H1 (cell line): ENCODE measurements around the gene KCNB1. TPM values are rescaled to one million over a fixed set of nuclear protein-coding genes. Genes with fewer than 3 reads are reported as not detected.
A peak's percentile ranks its signal among the peaks of the same experiment; 100 is the strongest.

Experiments
- CTCF ChIA-PET: fragments of 300-600 bp; sonication (Branson Sonifier 250); formaldehyde crosslinking; loops from one replicate; lab custom pipeline; 2021; ENCODE audit not compliant: partially characterized antibody; lab: Charles Lee
- POLR2A ChIA-PET: fragments of 300-600 bp; sonication (Branson Sonifier 250); formaldehyde crosslinking; loops from one replicate; lab custom pipeline; 2021; ENCODE audit warnings: inconsistent platforms; ENCODE audit not compliant: partially characterized antibody; lab: Charles Lee
- DNase-seq, 2 experiments: peaks; one replicate each; pipeline versions ENCODE4 v3.0.0 to v3.0.0-alpha.2; 2010 to 2022; ENCODE audit warnings: low spot score in 2 of 2, low read depth in 1 of 2, mixed read lengths in 1 of 2
- FAIRE-seq: peaks from 2 replicates; lab custom pipeline; 2011; peaks lifted over from hg19 to GRCh38; lab: Jason Lieb, UNC
- H2AFZ ChIP-seq: 2 replicates; pipeline ENCODE4 v1.8.1; 2012; ENCODE audit warnings: low read length, inconsistent platforms
- H2AK5ac ChIP-seq: 2 replicates; pipeline ENCODE4 v1.6.1; 2013; ENCODE audit warnings: low read depth, low read length
- H2BK120ac ChIP-seq: replicated peaks from 2 replicates; pipeline ENCODE3; 2013; ENCODE audit warnings: low read depth, low read length, inconsistent platforms
- H2BK12ac ChIP-seq: 2 replicates; pipeline ENCODE4 v1.6.1; 2013; ENCODE audit warnings: low read depth, low read length
- H2BK15ac ChIP-seq: 2 replicates; pipeline ENCODE4 v1.6.1; 2013; ENCODE audit warnings: low read length
- H2BK20ac ChIP-seq: 2 replicates; pipeline ENCODE4 v1.6.1; 2013; ENCODE audit warnings: low read length
- H2BK5ac ChIP-seq: 2 replicates; pipeline ENCODE4 v1.6.1; 2013; ENCODE audit warnings: low read depth, low read length
- H3K14ac ChIP-seq: 2 replicates; pipeline ENCODE4 v1.6.1; 2013; ENCODE audit warnings: inconsistent platforms; ENCODE audit not compliant: insufficient read length
- H3K18ac ChIP-seq: 2 replicates; pipeline ENCODE4 v1.6.1; 2013; ENCODE audit warnings: low read length; ENCODE audit errors: extremely low read depth
- H3K23ac ChIP-seq: 2 replicates; pipeline ENCODE4 v1.6.1; 2013; ENCODE audit warnings: inconsistent platforms; ENCODE audit not compliant: insufficient read length
- H3K23me2 ChIP-seq: 2 replicates; pipeline ENCODE4 v1.6.1; 2013; ENCODE audit warnings: low read depth, low read length
- H3K27ac ChIP-seq: 2 replicates; pipeline ENCODE4 v1.6.1; 2011; ENCODE audit warnings: low read depth, low read length, inconsistent platforms
- H3K27me3 ChIP-seq, 4 experiments: replicated peaks in 1 of 4; 1 replicate in 1 of 4; 2 replicates in 3 of 4; pipeline versions ENCODE4 v1.6.1 to v1.8.1; 2011 to 2013; ENCODE audit warnings: low read length in 3 of 4, mild to moderate bottlenecking in 3 of 4, inconsistent platforms in 2 of 4, mixed read lengths in 2 of 4, moderate library complexity in 1 of 4; ENCODE audit not compliant: control insufficient read depth in 3 of 4, insufficient read depth in 3 of 4; ENCODE audit errors: extremely low read depth in 1 of 4
- H3K36me3 ChIP-seq, 4 experiments: 2 replicates each; pipeline versions ENCODE4 v1.6.1 to v1.8.1; 2011 to 2013; ENCODE audit warnings: mild to moderate bottlenecking in 4 of 4, low read length in 3 of 4, moderate library complexity in 2 of 4, control low read depth in 1 of 4, inconsistent platforms in 1 of 4; ENCODE audit not compliant: insufficient read depth in 4 of 4, control insufficient read depth in 2 of 4
- H3K4ac ChIP-seq: replicated peaks from 2 replicates; pipeline ENCODE3; 2013; ENCODE audit warnings: low read length, low read depth, mixed read lengths, inconsistent platforms; ENCODE audit not compliant: insufficient read length
- H3K4me1 ChIP-seq, 4 experiments: replicated peaks in 1 of 4; 1 replicate in 1 of 4; 2 replicates in 3 of 4; pipeline versions ENCODE4 v1.6.1 to v1.8.1; 2011 to 2013; ENCODE audit warnings: low read length in 3 of 4, inconsistent platforms in 2 of 4, mixed read lengths in 1 of 4; ENCODE audit not compliant: insufficient read depth in 4 of 4, control insufficient read depth in 3 of 4
- H3K4me2 ChIP-seq, 2 experiments: 2 replicates each; pipeline versions ENCODE4 v1.6.1 to v1.8.1; 2011 to 2013; ENCODE audit warnings: low read depth in 2 of 2, low read length in 2 of 2, control low read depth in 1 of 2, inconsistent platforms in 1 of 2, mild to moderate bottlenecking in 1 of 2; ENCODE audit not compliant: insufficient read depth in 1 of 2
- H3K4me3 ChIP-seq, 4 experiments: fragments of 200-600, 300-600 bp in 1 of 4; sonication (generic), shearing (Covaris generic), sonication (Bioruptor Twin) in 1 of 4; 2 replicates each; pipeline versions ENCODE4 v1.5.1 to v1.8.1; 2011 to 2016; ENCODE audit warnings: low read length in 4 of 4, low read depth in 3 of 4, control low read depth in 2 of 4, inconsistent platforms in 2 of 4, mild to moderate bottlenecking in 2 of 4, mixed read lengths in 1 of 4, moderate library complexity in 1 of 4; ENCODE audit not compliant: insufficient read depth in 2 of 4; ENCODE audit errors: extremely low read depth in 1 of 4
- H3K56ac ChIP-seq: replicated peaks from 2 replicates; pipeline ENCODE3; 2013; ENCODE audit warnings: low read depth, mild to moderate bottlenecking, mixed read lengths, low read length, inconsistent platforms; ENCODE audit not compliant: insufficient read length
- H3K79me1 ChIP-seq: 2 replicates; pipeline ENCODE4 v1.6.1; 2013; ENCODE audit warnings: low read depth, low read length, control low read depth
- H3K79me2 ChIP-seq, 2 experiments: 2 replicates each; pipeline versions ENCODE4 v1.6.1 to v1.8.1; 2012 to 2013; ENCODE audit warnings: low read length in 2 of 2, mild to moderate bottlenecking in 2 of 2, inconsistent platforms in 1 of 2; ENCODE audit not compliant: insufficient read depth in 2 of 2, control insufficient read depth in 1 of 2
- H3K9ac ChIP-seq, 4 experiments: replicated peaks in 1 of 4; 1 replicate in 1 of 4; 2 replicates in 3 of 4; pipeline versions ENCODE4 v1.6.1 to v1.8.1; 2011 to 2013; ENCODE audit warnings: low read depth in 3 of 4, low read length in 3 of 4, control low read depth in 2 of 4, mild to moderate bottlenecking in 2 of 4, moderate library complexity in 2 of 4, inconsistent platforms in 1 of 4; ENCODE audit errors: extremely low read depth in 1 of 4
- H3K9me3 ChIP-seq, 2 experiments: 2 replicates each; pipeline versions ENCODE4 v1.6.1 to v1.8.1; 2012 to 2013; ENCODE audit warnings: mild to moderate bottlenecking in 2 of 2, moderate library complexity in 2 of 2, control low read depth in 1 of 2, inconsistent platforms in 1 of 2, low read depth in 1 of 2, low read length in 1 of 2, mixed read lengths in 1 of 2; ENCODE audit not compliant: insufficient read depth in 2 of 2
- H4K20me1 ChIP-seq, 2 experiments: replicated peaks in 1 of 2; 2 replicates each; pipeline versions ENCODE3 to v1.8.1; 2011 to 2013; ENCODE audit warnings: inconsistent platforms in 2 of 2, low read length in 2 of 2, mild to moderate bottlenecking in 1 of 2; ENCODE audit not compliant: insufficient read depth in 2 of 2, control insufficient read depth in 1 of 2
- H4K5ac ChIP-seq: 2 replicates; pipeline ENCODE4 v1.6.1; 2013; ENCODE audit warnings: low read length, low read depth, mixed read lengths, inconsistent platforms; ENCODE audit not compliant: insufficient read length
- H4K8ac ChIP-seq: 2 replicates; pipeline ENCODE4 v1.8.0; 2013; ENCODE audit warnings: mild to moderate bottlenecking, moderate library complexity, low read length, inconsistent platforms; ENCODE audit not compliant: insufficient read depth; ENCODE audit errors: extremely low read depth
- H4K91ac ChIP-seq: replicated peaks from 2 replicates; pipeline ENCODE3; 2013; ENCODE audit warnings: low read length, mixed read lengths, inconsistent platforms; ENCODE audit not compliant: insufficient read length
- BACH1 ChIP-seq: IDR thresholded peaks from 2 replicates; pipeline ENCODE4 v1.6.1; 2012; ENCODE audit warnings: low read length, improper control_type of control experiment
- CBX5 ChIP-seq: fragments of 300-800, 300-1000 bp; sonication (generic); IDR thresholded peaks from 2 replicates; pipeline ENCODE4 v1.7.1; 2016; ENCODE audit warnings: antibody characterized with exemption, low read length, low read depth
- FOSL1 ChIP-seq: IDR thresholded peaks from 2 replicates; pipeline ENCODE4 v1.6.1; 2011; ENCODE audit warnings: mild to moderate bottlenecking, low read depth, low read length, moderate library complexity; ENCODE audit not compliant: insufficient read depth
- HDAC6 ChIP-seq: IDR thresholded peaks from one replicate; pipeline ENCODE4 v1.7.1; 2012; ENCODE audit warnings: low read depth, mild to moderate bottlenecking, inconsistent platforms, low read length, moderate library complexity
- NRF1 ChIP-seq: IDR thresholded peaks from 2 replicates; pipeline ENCODE4 v1.6.1; 2011; ENCODE audit warnings: mild to moderate bottlenecking, low read depth, low read length, improper control_type of control experiment
- PHF8 ChIP-seq: fragments of 200-600 bp; sonication (generic); conservative IDR thresholded peaks from 2 replicates; pipeline ENCODE4 v1.7.1; 2012; ENCODE audit warnings: low read depth, mild to moderate bottlenecking, inconsistent platforms, low read length, moderate library complexity
- RBBP5 ChIP-seq: IDR thresholded peaks from 2 replicates; pipeline ENCODE4 v1.7.1; 2012; ENCODE audit warnings: low read depth, mild to moderate bottlenecking, inconsistent platforms, low read length, moderate library complexity, borderline replicate concordance
- RFX5 ChIP-seq: IDR thresholded peaks from 2 replicates; pipeline ENCODE4 v1.6.1; 2011; ENCODE audit warnings: low read depth, low read length, improper control_type of control experiment, borderline replicate concordance
- SIRT6 ChIP-seq: IDR thresholded peaks from one replicate; pipeline ENCODE4 v1.7.1; 2012; ENCODE audit warnings: low read length, inconsistent platforms
- SP2 ChIP-seq: IDR thresholded peaks from 2 replicates; pipeline ENCODE4 v1.6.1; 2012; ENCODE audit warnings: mild to moderate bottlenecking, low read length, inconsistent platforms
- SRF ChIP-seq: IDR thresholded peaks from 2 replicates; pipeline ENCODE4 v1.6.1; 2011; ENCODE audit warnings: mild to moderate bottlenecking, low read depth, low read length, moderate library complexity
- SUZ12 ChIP-seq: fragments of 200-600 bp; sonication (generic); IDR thresholded peaks from 2 replicates; pipeline ENCODE4 v1.6.1; 2012; ENCODE audit warnings: mild to moderate bottlenecking, inconsistent platforms, low read length, moderate library complexity, mixed read lengths
- YY1 ChIP-seq: IDR thresholded peaks from 2 replicates; pipeline ENCODE4 v1.6.1; 2011; ENCODE audit warnings: low read depth, mild to moderate bottlenecking, low read length
- WGBS, 2 experiments: shearing (Covaris generic) in 1 of 2; methylation state at CpG; one replicate each; pipeline versions ENCODE4 v1.1.6 to v1.1.7; 2013 to 2015; ENCODE audit warnings: low lambda C conversion rate in 2 of 2, mixed read lengths in 2 of 2, inconsistent platforms in 1 of 2, low coverage in 1 of 2, missing lambda C conversion rate in 1 of 2; ENCODE audit not compliant: insufficient replicate concordance in 2 of 2, insufficient coverage in 1 of 2, insufficient read length in 1 of 2; ENCODE audit errors: extremely low coverage in 1 of 2, missing lambda C conversion rate in 1 of 2; 5-methylcytosine and 5-hydroxymethylcytosine counted together
- polyA plus RNA-seq, 7 experiments: library from polyadenylated mRNA; depleted of rRNA in 3 of 7; stranded (reverse) in 5 of 7; unstranded in 2 of 7; fragments of >200 nt in 5 of 7; fragments of 200-250 nt in 2 of 7; gene quantifications; 1 replicate in 5 of 7; 2 replicates in 1 of 7; 4 replicates in 1 of 7; pipeline versions ENCODE4 v1.2.1 to v1.2.3, GENCODE V29; 2011 to 2013; ENCODE audit warnings: missing spikeins in 2 of 7, mixed read lengths in 2 of 7
- total RNA-seq: library from RNA; stranded (reverse); fragmentation: NEBNext Ultra II Directional; extraction: Animal tissue kit (Norgen Biotek cat#: 25700); gene quantifications from 2 replicates; pipeline ENCODE4 v1.2.1, GENCODE V29; 2021

KCNB1 gene
- total and polyA plus RNA-seq, 2 of the 8 experiments (the other 6 are each of a cell fraction or from before 2014, with no cell fraction given) = 0.58 to 0.67 TPM

DNA sequence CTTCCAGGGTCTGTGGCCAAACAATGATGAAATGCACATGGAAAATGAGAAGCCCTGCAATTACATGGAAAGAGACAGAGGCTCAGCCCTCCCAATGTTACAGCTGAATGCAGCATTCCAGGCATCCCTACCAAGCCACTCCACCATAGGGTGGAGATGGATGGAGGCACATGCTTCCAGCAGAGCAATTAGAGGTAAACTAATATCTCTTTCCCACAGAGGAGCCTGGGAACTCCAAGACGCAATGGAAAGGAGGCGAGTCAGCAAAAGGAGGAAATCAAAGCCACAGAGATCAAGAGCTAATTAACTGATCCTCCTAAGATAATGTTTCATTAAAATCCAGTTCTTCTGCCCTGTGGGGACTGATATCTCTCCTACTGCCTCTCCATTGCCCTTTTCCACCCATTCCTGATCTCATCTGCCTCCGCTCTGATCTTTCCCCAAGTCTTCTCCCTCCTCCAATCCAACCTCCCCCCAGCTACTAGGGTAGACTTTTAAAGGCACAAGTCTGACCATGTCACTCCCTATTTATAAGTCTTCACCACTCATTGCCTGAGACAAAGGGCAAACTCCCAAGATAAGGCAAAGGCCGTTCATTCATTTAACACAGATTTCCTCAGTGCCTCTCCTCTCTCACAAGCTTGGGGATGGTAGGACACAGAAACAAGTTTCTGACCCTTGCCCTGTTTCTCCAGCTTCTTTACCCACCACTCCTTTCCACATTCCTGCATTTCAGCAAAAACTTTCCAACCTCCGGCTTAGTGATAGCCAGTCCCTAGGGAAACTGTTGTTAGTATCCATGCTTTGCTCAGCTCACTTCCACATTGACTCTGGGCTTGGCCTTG lies 14.3 kb upstream of the KCNB1 start:
- ChIA-PET CTCF (interaction anchor here (0.6 to 6.0 kb wide), 13 partner anchors 9 to 689 kb away, joined by 3 to 47 read pairs (median 5); no protein-coding TSS in a partner anchor), POLR2A (interaction anchor here (1.6 kb wide), 1 partner anchor 9 kb away, joined by 5 read pairs; no protein-coding TSS in a partner anchor)
- no peak overlapping the region for H4K5ac ChIP-seq
- no peak overlapping the region for H4K8ac ChIP-seq
- H3K79me1 ChIP-seq = no peaks in the 10 kb centered on the region
- peaks cover 6% of the 10 kb centered on the region; the same call in 1 of the 2 replicates for H3K23me2 ChIP-seq
- H3K9me3 ChIP-seq = 0 out of 4 replicates have a peak, but pooled peaks cover 0 to 2% of the 10 kb centered on the region in 2 experiments
- no peak overlapping the region for H2BK12ac ChIP-seq
- H2BK5ac ChIP-seq = no peak overlapping the region
- H3K4me2 ChIP-seq = no peak overlapping the region
- peak overlapping the region; percentile 18; the same call in 1 of the 2 replicates for H2AFZ ChIP-seq
- FAIRE-seq (no peak), DNase-seq (no peak)
- H3K9ac ChIP-seq = no peak overlapping the region
- no peaks in the 10 kb centered on the region for H3K27me3 ChIP-seq
- no peaks in the 10 kb centered on the region for H3K36me3 ChIP-seq
- no peak overlapping the region for H3K56ac ChIP-seq
- no peak overlapping the region for H2AK5ac ChIP-seq
- H3K14ac ChIP-seq = no peak overlapping the region
- H3K4ac ChIP-seq = no peak overlapping the region
- no peak overlapping the region for H2BK15ac ChIP-seq
- 84% methylated on average over 5 of the region's 5 CpGs; no CpG with 5 or more reads in 1 of the 2 experiments for WGBS, 2 experiments
- H4K20me1 ChIP-seq = no peaks in the 10 kb centered on the region
- H3K4me1 ChIP-seq = no peaks in the 10 kb centered on the region; a peak in 1 of 7 replicates
- H4K91ac ChIP-seq = no peak overlapping the region
- H3K79me2 ChIP-seq = no peaks in the 10 kb centered on the region
- H3K4me3 ChIP-seq = no peak overlapping the region
- H3K27ac ChIP-seq = no peak overlapping the region
- H3K23ac ChIP-seq = no peak overlapping the region
- H2BK20ac ChIP-seq = no peak overlapping the region
- no peak overlapping the region for H2BK120ac ChIP-seq
- H3K18ac ChIP-seq = no peak overlapping the region
- TF ChIP-seq SUZ12 (no peak), SRF (no peak), YY1 (no peak), BACH1 (no peak), SP2 (no peak), SIRT6 (no peak), HDAC6 (no peak), FOSL1 (no peak), NRF1 (no peak), RFX5 (no peak), PHF8 (no peak), CBX5 (no peak), RBBP5 (no peak)
